SU-DHL-6 (cell line): ENCODE results near the gene DNAH17.

Experiments used
- CTCF ChIP-seq: fragments of 200-600 bp; sonication (generic); IDR thresholded peaks from one replicate; pipeline ENCODE4 v1.5.1; 2017; ENCODE audit warnings: antibody characterized with exemption, mild to moderate bottlenecking, low read length, moderate library complexity; ENCODE audit not compliant: insufficient read depth, poor library complexity, severe bottlenecking
- EZH2phosphoT487 ChIP-seq: fragments of 200-600 bp; sonication (generic), shearing (Covaris generic); conservative IDR thresholded peaks from 2 replicates; pipeline ENCODE4 v1.6.1; 2018; ENCODE audit warnings: mild to moderate bottlenecking, antibody characterized with exemption, low read length, moderate library complexity, mixed read lengths

- TF ChIP-seq CTCF (no peak), EZH2phosphoT487 (no peak)
Observed at GRCh38 chr17:78605429-78605828, 28.2 kb upstream of the DNAH17 start.
